ENCODE data around the gene PGPEP1.
"Not testable (repeated sequence)": the region's sequence is repeated elsewhere in the genome, so short reads cannot be mapped to it uniquely, and the experiment has no call there.

Gene PGPEP1

DNA sequence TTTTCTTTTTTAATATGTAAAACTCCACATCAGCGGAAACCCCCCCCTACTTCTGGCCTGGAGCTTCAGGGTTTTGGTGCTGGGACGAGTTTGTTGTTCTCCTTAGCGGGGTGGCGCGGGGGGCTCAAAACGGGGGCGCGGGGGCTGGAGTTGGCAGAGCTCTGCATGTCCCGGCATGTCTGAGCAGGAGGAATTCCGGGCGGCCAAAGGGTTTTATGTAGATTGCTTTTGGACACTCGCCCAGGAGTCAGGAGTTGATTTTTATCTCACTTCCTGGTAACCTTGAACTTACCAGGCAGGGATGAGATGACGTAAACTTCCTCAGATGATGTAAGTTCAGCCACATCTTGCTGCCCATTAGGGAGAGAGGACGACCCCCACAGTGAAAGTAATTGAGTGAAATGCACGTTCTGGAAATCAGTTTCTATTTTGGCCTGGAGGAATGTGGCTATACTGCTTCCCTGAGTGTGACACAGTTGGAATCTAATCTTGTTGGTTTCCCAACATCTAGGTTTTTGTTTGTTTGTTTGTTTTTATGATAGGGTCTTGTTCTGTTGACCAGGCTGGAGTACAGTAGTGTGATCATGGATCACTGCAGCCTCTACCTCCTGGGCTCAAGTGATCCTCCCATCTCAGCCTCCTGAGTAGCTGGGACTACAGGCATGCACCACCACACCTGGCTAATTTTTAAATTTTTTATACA, 24.6 kb downstream of the PGPEP1 start:
- H3K9me3 ChIP-seq (ENCODE audit: control insufficient read depth in 2 of 2, low read length in 2 of 2), result no peaks in the 10 kb centered on the region
- H3K9ac ChIP-seq (ENCODE audit: low read length in 2 of 2), result no peak overlapping the region
- peaks cover 6% of the 10 kb centered on the region for H3K4me1 ChIP-seq (ENCODE audit: control insufficient read depth, insufficient read depth, low read length)
- peaks cover 4 to 11% of the 10 kb centered on the region in 2 donors for H3K36me3 ChIP-seq (ENCODE audit: control insufficient read depth in 2 of 2, insufficient read depth in 2 of 2, low read length in 2 of 2)
- no peak overlapping the region for H3K4me3 ChIP-seq (ENCODE audit: low read length in 2 of 2)
- H3K27ac ChIP-seq (ENCODE audit: low read length), result no peak overlapping the region
- no peaks in the 10 kb centered on the region for H3K27me3 ChIP-seq (ENCODE audit: control insufficient read depth in 1 of 2, insufficient read depth in 2 of 2, low read length in 2 of 2)

DNA sequence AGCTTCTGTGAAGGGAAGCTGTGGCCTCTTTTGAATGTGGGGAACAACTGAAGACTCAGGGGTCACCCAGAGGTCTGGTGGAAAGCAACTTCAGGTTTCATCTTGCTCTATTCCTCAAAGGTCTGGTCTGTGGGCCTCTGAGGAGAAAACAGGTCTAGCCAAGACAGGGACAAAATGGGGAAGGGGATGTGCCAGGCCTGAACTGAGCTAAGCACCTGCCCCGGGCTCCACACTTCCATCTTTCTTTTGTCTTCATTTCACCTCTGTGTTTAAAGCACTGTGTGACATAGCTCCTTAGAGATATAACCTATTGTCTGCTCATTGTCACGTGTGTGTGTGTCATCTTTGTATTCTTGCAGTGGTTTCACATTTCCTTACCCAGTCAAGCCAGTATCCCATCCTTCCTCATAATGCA, 25.6 kb downstream of the PGPEP1 start:
- no peaks in the 10 kb centered on the region for H3K9me3 ChIP-seq (ENCODE audit: control insufficient read depth in 2 of 2, low read length in 2 of 2)
- H3K36me3 ChIP-seq (ENCODE audit: control insufficient read depth in 2 of 2, insufficient read depth in 2 of 2, low read length in 2 of 2), result peaks cover 4 to 11% of the 10 kb centered on the region in 2 donors
- H3K4me3 ChIP-seq (ENCODE audit: low read length in 2 of 2), result no peak overlapping the region
- no peaks in the 10 kb centered on the region for H3K27me3 ChIP-seq (ENCODE audit: control insufficient read depth in 1 of 2, insufficient read depth in 2 of 2, low read length in 2 of 2)
- H3K4me1 ChIP-seq (ENCODE audit: control insufficient read depth, insufficient read depth, low read length), result peaks cover 6% of the 10 kb centered on the region
- no peak overlapping the region for H3K27ac ChIP-seq (ENCODE audit: low read length)
- no peak overlapping the region for H3K9ac ChIP-seq (ENCODE audit: low read length in 2 of 2)

DNA sequence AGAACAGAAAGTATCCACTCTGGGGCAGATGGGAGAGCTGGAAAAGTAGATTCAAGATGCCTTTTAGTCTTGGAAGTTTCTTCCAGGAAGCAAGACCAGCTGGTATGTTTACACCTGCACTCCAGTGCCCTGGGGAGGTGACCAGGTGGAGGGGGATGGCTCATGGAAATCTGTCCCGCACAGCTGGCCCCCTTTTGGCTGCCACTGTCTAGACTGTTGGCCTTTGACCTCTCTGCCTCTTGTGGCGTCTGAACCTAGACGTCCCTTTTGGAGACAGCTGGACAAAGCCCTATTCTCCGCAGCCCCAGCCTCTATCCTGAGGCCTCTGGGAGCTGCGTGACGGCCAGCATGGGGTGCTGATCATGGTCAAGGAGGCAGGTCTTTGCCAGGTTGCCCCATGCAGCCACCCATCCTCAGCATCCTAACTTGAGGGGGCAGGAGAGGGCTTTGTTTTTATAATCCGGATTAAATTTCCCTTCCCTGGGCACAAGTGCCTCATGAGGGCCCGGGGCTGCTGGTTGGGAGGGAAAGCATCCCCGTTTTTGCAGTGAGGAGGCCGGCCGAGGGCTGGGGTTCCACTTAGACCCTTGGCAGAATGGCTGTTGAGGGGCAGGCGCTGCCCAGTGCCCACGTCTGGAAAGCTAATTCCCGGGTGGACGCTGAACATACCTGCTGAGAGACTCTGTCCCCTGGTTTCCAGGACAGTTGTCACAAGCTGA, 28.3 kb downstream of the PGPEP1 start:
- Histone ChIP-seq H3K4me3 (ENCODE audit: low read length in 2 of 2) (no peak overlapping the region), H3K27ac (ENCODE audit: low read length) (no peak overlapping the region), H3K36me3 (ENCODE audit: control insufficient read depth in 2 of 2, insufficient read depth in 2 of 2, low read length in 2 of 2) (peaks cover 0 to 2% of the 10 kb centered on the region in 2 donors), H3K9me3 (ENCODE audit: control insufficient read depth in 2 of 2, low read length in 2 of 2) (no peaks in the 10 kb centered on the region), H3K9ac (ENCODE audit: low read length in 2 of 2) (no peak overlapping the region), H3K4me1 (ENCODE audit: control insufficient read depth, insufficient read depth, low read length) (peaks cover 10% of the 10 kb centered on the region), H3K27me3 (ENCODE audit: control insufficient read depth in 1 of 2, insufficient read depth in 2 of 2, low read length in 2 of 2) (no peaks in the 10 kb centered on the region)

DNA sequence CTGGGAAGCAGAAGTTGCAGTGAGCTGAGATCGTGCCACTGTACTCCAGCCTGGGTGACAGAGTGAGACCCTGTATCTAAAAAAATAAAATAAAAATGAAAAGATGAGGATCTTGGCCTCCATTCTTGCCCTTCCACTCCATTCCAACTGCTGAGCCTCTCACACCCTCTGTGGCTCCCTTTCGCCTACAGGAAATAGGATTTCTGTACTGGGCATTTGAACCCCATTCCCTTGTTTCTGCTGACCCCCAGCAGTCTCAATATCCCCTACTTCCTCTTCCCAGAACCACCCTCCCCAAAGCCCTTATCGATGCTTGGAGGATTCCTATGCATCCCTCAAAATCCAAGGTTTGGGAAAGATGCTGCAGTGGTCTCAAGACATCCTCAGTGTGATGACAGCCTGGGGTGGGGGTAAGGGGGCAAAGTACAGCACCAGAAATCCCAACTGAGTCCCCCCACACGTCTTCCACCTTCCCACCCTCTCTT, 33.1 kb downstream of the PGPEP1 start:
- Histone ChIP-seq H3K27me3 (ENCODE audit: control insufficient read depth in 1 of 2, insufficient read depth in 2 of 2, low read length in 2 of 2) (no peaks in the 10 kb centered on the region), H3K27ac (ENCODE audit: low read length) (no peak overlapping the region), H3K36me3 (ENCODE audit: control insufficient read depth in 2 of 2, insufficient read depth in 2 of 2, low read length in 2 of 2) (no peaks in the 10 kb centered on the region), H3K4me1 (ENCODE audit: control insufficient read depth, insufficient read depth, low read length) (peaks cover 14% of the 10 kb centered on the region), H3K9ac (ENCODE audit: low read length in 2 of 2) (peak overlapping the region in 1 of 2 donors; percentile 8), H3K9me3 (ENCODE audit: control insufficient read depth in 2 of 2, low read length in 2 of 2) (no peaks in the 10 kb centered on the region), H3K4me3 (ENCODE audit: low read length in 2 of 2) (no peak overlapping the region)

DNA sequence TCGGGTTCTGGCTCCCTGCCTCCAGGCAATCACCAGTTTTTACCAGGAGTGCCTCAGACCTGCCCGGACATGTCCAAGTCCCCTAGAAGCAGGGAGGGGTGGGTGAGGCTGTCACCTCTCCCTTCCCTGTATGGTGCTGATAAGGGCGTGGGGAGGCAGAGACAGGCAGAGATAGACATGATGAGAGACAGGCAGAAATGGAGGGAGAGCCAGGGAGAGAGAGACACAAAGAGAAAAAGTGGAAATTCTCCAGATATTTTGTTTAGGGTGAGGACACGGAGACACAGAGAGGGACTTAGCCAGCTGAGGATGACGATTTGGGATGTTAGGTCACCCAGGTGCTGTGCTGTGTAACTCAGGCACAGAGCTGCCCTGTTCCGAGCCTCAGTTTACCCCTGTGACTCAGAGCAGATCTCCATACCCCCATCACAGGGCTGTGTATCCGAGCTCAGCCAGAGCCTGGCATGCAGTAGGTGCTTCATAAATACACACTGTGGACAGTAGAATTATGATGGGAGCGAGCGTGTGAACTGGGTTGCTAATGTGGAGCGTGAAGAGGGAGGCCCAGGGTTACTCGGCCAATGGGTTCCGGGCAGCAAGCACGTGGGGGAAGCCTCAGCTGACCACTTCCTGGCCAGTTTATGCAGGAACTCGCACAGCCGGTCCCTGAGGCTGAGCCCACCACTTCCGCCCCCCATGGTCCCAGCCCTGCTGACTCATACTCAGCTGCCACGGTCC, 33.7 kb downstream of the PGPEP1 start:
- Histone ChIP-seq H3K36me3 (ENCODE audit: control insufficient read depth in 2 of 2, insufficient read depth in 2 of 2, low read length in 2 of 2) (no peaks in the 10 kb centered on the region), H3K9me3 (ENCODE audit: control insufficient read depth in 2 of 2, low read length in 2 of 2) (no peaks in the 10 kb centered on the region), H3K27me3 (ENCODE audit: control insufficient read depth in 1 of 2, insufficient read depth in 2 of 2, low read length in 2 of 2) (no peaks in the 10 kb centered on the region), H3K27ac (ENCODE audit: low read length) (peak overlapping the region; percentile 58), H3K9ac (ENCODE audit: low read length in 2 of 2) (peak overlapping the region in 1 of 2 donors; percentile 8), H3K4me1 (ENCODE audit: control insufficient read depth, insufficient read depth, low read length) (peaks cover 14% of the 10 kb centered on the region), H3K4me3 (ENCODE audit: low read length in 2 of 2) (no peak overlapping the region)

DNA sequence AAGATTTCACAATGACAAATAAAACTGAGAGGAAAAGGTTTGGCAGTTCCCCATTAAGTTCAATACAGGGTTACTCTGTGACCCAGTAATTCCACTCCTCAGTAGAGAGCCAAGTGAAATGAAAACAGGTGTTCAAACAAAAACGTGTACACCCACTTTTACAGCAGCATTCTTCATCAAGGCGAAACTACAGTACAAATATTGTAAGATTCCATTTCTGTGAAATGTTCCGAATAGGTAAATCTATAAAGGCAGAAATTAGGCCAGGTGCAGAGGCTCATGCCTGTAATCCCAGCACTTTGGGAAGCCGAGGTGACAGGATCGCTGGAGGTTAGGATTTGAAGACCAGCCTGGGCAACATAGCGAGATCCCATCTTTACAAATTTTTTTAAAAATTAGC, 36.6 kb downstream of the PGPEP1 start:
- Histone ChIP-seq H3K4me3 (ENCODE audit: low read length in 2 of 2) (no peak overlapping the region), H3K9ac (ENCODE audit: low read length in 2 of 2) (no peak overlapping the region), H3K36me3 (ENCODE audit: control insufficient read depth in 2 of 2, insufficient read depth in 2 of 2, low read length in 2 of 2) (no peaks in the 10 kb centered on the region), H3K27ac (ENCODE audit: low read length) (no peak overlapping the region), H3K4me1 (ENCODE audit: control insufficient read depth, insufficient read depth, low read length) (peaks cover 19% of the 10 kb centered on the region), H3K27me3 (ENCODE audit: control insufficient read depth in 1 of 2, insufficient read depth in 2 of 2, low read length in 2 of 2) (peaks cover 2% of the 10 kb centered on the region in 2 donors), H3K9me3 (ENCODE audit: control insufficient read depth in 2 of 2, low read length in 2 of 2) (no peaks in the 10 kb centered on the region)

DNA sequence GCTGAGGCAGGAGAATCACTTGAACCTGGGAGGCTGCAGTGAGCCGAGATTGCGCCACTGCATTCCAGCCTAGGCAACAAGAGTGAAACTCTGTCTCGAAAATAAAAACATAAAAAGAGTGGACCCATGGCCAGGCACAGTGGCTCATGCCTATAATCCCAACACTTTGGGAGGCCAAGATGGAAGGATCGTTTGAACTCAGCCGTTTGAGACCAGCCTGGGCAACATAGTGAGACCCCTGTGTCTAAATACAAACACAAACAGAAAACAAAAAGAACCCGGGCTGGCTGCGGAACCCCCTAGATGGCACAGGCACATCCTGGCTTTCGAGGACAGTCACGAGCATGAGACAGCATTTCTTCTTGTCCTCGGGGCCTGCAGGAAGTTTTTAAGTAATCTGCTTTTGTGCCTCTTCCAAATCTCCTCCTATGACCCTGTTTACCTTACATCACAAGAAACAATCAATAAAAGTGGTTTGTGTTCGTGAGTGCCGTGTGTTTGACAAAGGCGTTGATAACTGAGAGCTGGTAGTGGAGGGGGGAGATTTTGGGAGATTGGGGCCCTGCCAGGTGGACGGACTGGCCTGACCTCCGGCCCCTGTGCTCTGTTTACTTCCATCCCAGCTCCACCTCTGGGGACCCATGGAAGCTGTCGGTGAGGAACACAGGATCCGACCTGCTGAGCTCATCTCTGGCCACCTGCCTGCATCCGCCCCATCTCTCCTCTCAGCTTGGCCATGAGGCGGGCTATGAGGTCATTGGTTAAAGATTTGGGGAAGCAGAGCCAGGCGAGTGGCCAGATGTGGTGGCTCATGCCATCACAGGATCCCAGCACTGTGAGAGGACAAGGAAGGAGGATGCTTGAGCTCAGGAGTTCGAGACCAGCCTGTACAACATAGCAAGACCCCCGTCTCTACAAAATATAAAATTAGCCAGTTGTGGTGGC, 39.7 kb downstream of the PGPEP1 start:
- Histone ChIP-seq H3K4me3 (ENCODE audit: low read length in 2 of 2) (no peak overlapping the region), H3K9ac (ENCODE audit: low read length in 2 of 2) (no peak overlapping the region), H3K27me3 (ENCODE audit: control insufficient read depth in 1 of 2, insufficient read depth in 2 of 2, low read length in 2 of 2) (peaks cover 8 to 16% of the 10 kb centered on the region in 2 donors), H3K36me3 (ENCODE audit: control insufficient read depth in 2 of 2, insufficient read depth in 2 of 2, low read length in 2 of 2) (no peaks in the 10 kb centered on the region), H3K27ac (ENCODE audit: low read length) (no peak overlapping the region), H3K9me3 (ENCODE audit: control insufficient read depth in 2 of 2, low read length in 2 of 2) (no peaks in the 10 kb centered on the region), H3K4me1 (ENCODE audit: control insufficient read depth, insufficient read depth, low read length) (peaks cover 5% of the 10 kb centered on the region)

DNA sequence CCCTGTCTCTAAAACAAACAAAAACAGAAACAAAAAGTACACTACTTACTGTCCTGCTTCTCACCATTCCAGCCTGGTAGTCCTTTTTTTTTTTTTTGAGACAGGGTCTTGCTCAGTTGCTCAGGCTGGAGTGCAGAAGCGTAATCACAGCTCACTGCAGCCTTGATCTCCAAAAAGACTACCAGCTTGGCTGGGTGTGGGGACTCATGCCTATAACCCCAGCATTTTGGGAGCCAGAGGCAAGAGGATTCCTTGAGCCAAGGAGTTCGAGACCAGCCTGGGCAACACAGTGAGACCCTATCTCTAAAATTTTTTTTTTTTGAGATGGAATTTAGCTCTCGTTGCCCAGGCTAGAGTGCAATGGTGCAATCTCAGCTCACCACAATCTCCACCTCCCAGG, 40.4 kb downstream of the PGPEP1 start:
- Histone ChIP-seq H3K36me3 (ENCODE audit: control insufficient read depth in 2 of 2, insufficient read depth in 2 of 2, low read length in 2 of 2) (no peaks in the 10 kb centered on the region), H3K27ac (ENCODE audit: low read length) (no peak overlapping the region), H3K9ac (ENCODE audit: low read length in 2 of 2) (no peak overlapping the region), H3K4me3 (ENCODE audit: low read length in 2 of 2) (no peak overlapping the region), H3K27me3 (ENCODE audit: control insufficient read depth in 1 of 2, insufficient read depth in 2 of 2, low read length in 2 of 2) (peaks cover 14 to 21% of the 10 kb centered on the region in 2 donors), H3K9me3 (ENCODE audit: control insufficient read depth in 2 of 2, low read length in 2 of 2) (no peaks in the 10 kb centered on the region), H3K4me1 (ENCODE audit: control insufficient read depth, insufficient read depth, low read length) (peaks cover 7% of the 10 kb centered on the region)

DNA sequence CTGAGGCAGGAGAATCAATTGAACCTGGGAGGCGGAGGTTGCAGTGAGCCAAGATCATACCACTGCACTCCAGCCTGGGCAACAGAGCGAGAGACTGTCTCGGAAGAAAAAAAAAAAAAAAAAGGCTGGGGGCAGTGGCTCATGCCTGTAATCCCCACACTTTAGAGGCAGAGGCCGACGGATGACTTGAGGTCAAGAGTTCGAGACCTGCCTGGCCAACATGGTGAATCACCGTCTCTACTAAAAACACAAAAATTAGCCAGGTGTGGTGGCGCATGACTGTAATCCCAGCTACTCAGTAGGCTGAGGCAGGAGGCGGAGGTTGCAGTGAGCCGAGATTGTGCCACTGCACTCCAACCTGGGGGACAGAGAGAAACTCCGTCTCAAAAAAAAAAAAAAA, 43.2 kb downstream of the PGPEP1 start:
- Histone ChIP-seq H3K4me1 (ENCODE audit: control insufficient read depth, insufficient read depth, low read length) (peaks cover 16% of the 10 kb centered on the region), H3K27me3 (ENCODE audit: control insufficient read depth in 1 of 2, insufficient read depth in 2 of 2, low read length in 2 of 2) (peaks cover 14 to 35% of the 10 kb centered on the region in 2 donors)
- not testable (repeated sequence) for H3K36me3 ChIP-seq (ENCODE audit: control insufficient read depth in 2 of 2, insufficient read depth in 2 of 2, low read length in 2 of 2); H3K9me3 ChIP-seq (ENCODE audit: control insufficient read depth in 2 of 2, low read length in 2 of 2); H3K9ac ChIP-seq (ENCODE audit: low read length in 2 of 2); H3K27ac ChIP-seq (ENCODE audit: low read length); H3K4me3 ChIP-seq (ENCODE audit: low read length in 2 of 2)

DNA sequence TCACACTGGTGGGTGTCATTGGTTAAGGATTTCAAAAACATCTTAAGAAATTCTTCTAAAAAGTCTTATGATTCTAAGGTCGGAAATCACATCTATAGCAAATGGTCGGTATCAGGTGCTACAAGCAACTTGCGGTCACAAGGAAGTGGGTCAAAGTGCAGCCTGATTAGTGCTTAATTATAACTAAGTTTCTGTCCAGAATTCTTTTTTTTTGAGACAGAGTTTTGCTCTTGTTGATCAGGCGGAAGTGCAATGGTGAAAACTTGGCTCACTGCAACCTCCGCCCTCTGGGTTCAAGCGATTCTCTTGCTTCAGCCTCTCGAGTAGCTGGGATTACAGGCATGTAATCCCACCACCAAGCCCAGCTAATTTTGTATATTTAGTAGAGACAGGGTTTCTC, 44.4 kb downstream of the PGPEP1 start:
- H3K9ac ChIP-seq (ENCODE audit: low read length in 2 of 2), result no peak overlapping the region
- no peaks in the 10 kb centered on the region for H3K36me3 ChIP-seq (ENCODE audit: control insufficient read depth in 2 of 2, insufficient read depth in 2 of 2, low read length in 2 of 2)
- no peak overlapping the region for H3K4me3 ChIP-seq (ENCODE audit: low read length in 2 of 2)
- no peaks in the 10 kb centered on the region for H3K9me3 ChIP-seq (ENCODE audit: control insufficient read depth in 2 of 2, low read length in 2 of 2)
- H3K27ac ChIP-seq (ENCODE audit: low read length), result no peak overlapping the region
- peaks cover 14 to 35% of the 10 kb centered on the region in 2 donors for H3K27me3 ChIP-seq (ENCODE audit: control insufficient read depth in 1 of 2, insufficient read depth in 2 of 2, low read length in 2 of 2)
- H3K4me1 ChIP-seq (ENCODE audit: control insufficient read depth, insufficient read depth, low read length), result peaks cover 17% of the 10 kb centered on the region

Data from stomach smooth muscle (tissue), 2 donors.